ENCODE measurements around the gene BEND3. TPM values are rescaled to one million over a fixed set of nuclear protein-coding genes. Genes with fewer than 3 reads are reported as not detected.

Gene BEND3
- total RNA-seq, 2 donors from 2014 or later, result 0.54 to 4.2 TPM

DNA sequence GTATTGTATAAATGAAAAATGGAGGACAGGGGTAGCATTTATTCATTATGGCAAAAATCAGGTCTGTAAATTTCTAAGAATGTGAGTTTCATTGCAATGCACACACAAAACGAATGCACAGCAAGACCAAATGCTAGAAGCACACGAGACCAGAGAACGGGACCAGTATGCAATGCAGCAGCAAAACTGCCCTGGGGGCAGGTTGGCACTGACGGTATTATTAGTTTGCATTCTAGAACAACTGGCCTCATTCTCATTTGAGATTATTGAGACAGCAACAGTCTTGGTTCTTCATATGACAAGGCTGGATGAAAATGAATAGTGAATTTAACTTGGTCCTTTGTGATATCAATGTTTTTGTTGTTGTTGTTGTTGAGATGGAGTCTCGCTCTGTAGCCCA lies 96.3 kb downstream of the BEND3 start:
- DNase-seq (ENCODE audit: low spot score) (no peak), ATAC-seq (ENCODE audit: insufficient number of reproducible peaks, low FRiP score, low read depth) (no peak)
- H3K9me3 ChIP-seq, result no peaks in the 10 kb centered on the region
- no peak overlapping the region for H3K27ac ChIP-seq
- H3K4me1 ChIP-seq (ENCODE audit: control insufficient read depth in 1 of 2, low read depth in 2 of 2), result no peaks in the 10 kb centered on the region
- H3K27me3 ChIP-seq (replicated peaks; ENCODE audit: insufficient read depth), result no peaks in the 10 kb centered on the region
- no peaks in the 10 kb centered on the region for H3K36me3 ChIP-seq
- no peak for TF ChIP-seq CTCF (IDR thresholded peaks at IDR 0.05)
- H3K4me3 ChIP-seq, result no peak overlapping the region

Other genes starting within 250 kb of the BEND3 start
- gene CD24, start 140.8 kb downstream of the BEND3 start, total RNA-seq, result 1 to 10 TPM in 1 of 2 donors, under 1 TPM in 1; 0.95 to 6.6 TPM
- gene MTRES1, start 87.3 kb downstream of the BEND3 start, total RNA-seq, result 10 to 100 TPM in 1 of 2 donors, 1 to 10 TPM in 1; 9.6 to 10.4 TPM

Measured in thoracic aorta (tissue), 2 donors.